SU-DHL-6 (cell line): Measurements from ENCODE around the gene KRT77.

Source experiments
- CTCF ChIP-seq: fragments of 200-600 bp; sonication (generic); IDR thresholded peaks from one replicate; pipeline ENCODE4 v1.5.1; 2017; ENCODE audit warnings: antibody characterized with exemption, mild to moderate bottlenecking, low read length, moderate library complexity; ENCODE audit not compliant: insufficient read depth, poor library complexity, severe bottlenecking
- EZH2phosphoT487 ChIP-seq: fragments of 200-600 bp; sonication (generic), shearing (Covaris generic); conservative IDR thresholded peaks from 2 replicates; pipeline ENCODE4 v1.6.1; 2018; ENCODE audit warnings: mild to moderate bottlenecking, antibody characterized with exemption, low read length, moderate library complexity, mixed read lengths

GRCh38 chr12:52689239-52689638 is 14.1 kb downstream of the KRT77 start:
- TF ChIP-seq CTCF, result no peak
- TF ChIP-seq EZH2phosphoT487, result no peak
